NCI-H2081 (cell line): Measurements from ENCODE around the gene DNAJC8.

Experiments used
- DNase-seq, 2 experiments: peaks; one replicate each; lab custom pipeline; 2025; lab: John Stamatoyannopoulos, UW

The DNAJC8 gene, protein sequence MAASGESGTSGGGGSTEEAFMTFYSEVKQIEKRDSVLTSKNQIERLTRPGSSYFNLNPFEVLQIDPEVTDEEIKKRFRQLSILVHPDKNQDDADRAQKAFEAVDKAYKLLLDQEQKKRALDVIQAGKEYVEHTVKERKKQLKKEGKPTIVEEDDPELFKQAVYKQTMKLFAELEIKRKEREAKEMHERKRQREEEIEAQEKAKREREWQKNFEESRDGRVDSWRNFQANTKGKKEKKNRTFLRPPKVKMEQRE

DNA sequence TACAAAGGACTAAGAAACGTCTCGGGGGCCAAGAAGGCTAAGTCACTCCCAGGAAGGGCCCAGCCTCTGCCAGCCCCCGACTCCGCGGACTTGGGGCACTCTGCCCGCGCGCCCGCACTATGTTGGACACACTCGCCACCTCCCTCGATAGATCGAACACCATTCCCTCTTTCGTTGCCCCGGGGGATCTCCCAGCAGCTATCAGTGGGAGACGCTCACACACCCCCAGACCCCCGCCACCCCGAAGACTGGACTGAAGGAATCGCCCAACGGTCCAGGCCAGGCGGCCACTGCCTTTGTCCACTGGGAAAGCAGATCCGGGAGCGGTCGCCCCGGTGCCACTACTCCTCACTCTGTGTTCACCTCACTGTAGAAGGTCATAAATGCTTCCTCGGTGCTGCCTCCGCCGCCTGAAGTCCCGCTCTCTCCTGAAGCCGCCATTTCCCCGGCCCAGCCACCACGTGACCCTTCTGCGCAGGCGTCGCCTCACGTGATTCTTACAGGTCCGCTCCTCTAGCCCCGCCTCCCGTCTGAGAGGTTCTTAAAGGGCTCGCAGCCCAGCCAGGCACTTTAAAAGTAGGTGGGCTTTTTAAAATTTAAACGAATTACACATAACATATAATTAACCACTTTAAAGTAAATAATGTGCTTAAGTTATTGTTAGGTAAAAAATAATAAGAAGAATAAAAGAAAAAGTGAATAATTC is at the start of gene DNAJC8:
Gene DNAJC8 (minus strand): TSS at position 472 of the 706 bp plus-strand sequence. CDS start 31 bp downstream, at position 441.
- DNase-seq, result peak; percentile 90 to 93

DNA sequence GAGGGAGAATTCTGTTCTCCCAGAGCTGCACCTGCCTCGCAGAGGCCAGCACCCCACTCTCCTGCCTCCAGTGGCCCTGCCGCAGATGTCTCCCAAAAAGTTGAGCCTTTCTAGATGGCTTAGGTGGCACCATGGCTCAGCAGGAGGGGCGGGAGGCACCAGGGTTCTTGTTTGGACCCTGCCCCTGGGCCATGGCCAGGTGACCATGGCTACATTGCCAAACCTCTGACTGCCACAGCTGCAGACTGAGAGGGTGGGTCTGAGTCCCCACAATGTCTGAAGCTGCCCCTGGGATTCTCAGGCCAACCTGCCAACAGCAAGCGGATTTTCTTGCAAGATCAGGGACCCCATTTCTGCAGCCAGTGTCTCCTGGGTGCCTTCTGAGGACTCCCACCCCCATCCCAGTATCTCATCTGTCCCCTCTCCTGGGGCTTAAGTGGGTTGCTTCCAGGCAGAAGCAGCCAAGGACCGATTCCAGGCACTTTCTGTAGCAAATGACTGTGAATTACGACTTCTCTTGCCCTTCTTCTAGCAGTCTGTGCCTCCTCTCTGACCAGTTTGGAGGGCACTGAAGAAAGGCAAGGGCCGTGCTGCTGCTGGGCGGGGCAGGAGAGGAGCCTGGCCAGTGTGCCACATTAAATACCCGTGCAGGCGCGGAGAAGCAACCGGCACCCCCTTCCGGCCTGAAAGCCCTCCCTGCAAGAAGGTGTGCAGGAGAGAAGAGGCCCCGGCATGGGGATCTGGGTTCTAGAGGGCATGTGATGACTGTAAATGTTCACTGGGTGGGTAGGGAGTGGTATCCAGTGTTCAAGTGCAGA is 49.0 kb upstream of the DNAJC8 start:
- no peak for DNase-seq

GRCh38 chr1:28280977-28281381 is 48.1 kb upstream of the DNAJC8 start:
- no peak for DNase-seq

DNA sequence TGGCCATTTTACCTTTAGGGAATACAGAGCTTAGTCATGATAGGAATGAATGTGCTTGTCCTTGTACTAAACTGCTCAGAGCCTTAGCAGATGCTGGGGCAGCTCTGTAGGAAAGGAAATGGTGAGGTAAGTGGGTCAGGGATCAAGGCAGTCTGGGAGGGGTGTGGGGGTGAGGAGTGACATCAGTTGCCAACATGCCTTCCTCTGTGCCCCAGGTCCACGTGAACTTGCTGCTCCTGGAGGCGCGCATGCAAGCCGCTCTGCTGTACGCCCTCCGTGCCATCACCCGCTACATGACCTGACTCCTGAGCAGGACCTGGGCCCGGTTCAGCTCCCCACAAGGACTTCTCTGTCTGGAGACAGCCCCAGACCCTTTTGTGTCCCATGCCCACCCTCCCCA is 47.7 kb upstream of the DNAJC8 start:
- no peak for DNase-seq

- DNase-seq, result no peak
These were observed 46.9 kb upstream of the DNAJC8 start for GRCh38 chr1:28279721-28280120.

DNA sequence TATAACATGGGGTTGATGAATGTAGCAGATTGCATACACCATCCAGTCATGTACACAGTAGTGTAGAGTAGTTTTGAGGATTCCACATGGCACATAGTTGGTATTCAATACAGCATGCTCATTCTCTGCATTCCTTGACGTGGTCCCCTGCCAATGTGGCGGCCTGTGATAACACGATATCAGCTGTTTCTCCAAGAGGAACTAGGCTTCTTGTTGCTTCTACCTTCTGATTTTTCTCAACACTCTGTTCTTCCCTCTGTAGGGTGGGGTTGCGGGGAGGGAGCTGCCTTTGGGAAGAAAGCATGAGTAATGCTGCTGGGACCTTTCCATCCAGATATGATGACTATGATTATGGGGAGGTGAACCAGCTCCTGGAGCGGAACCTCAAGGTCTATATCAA is 45.9 kb upstream of the DNAJC8 start:
- no peak for DNase-seq

DNA sequence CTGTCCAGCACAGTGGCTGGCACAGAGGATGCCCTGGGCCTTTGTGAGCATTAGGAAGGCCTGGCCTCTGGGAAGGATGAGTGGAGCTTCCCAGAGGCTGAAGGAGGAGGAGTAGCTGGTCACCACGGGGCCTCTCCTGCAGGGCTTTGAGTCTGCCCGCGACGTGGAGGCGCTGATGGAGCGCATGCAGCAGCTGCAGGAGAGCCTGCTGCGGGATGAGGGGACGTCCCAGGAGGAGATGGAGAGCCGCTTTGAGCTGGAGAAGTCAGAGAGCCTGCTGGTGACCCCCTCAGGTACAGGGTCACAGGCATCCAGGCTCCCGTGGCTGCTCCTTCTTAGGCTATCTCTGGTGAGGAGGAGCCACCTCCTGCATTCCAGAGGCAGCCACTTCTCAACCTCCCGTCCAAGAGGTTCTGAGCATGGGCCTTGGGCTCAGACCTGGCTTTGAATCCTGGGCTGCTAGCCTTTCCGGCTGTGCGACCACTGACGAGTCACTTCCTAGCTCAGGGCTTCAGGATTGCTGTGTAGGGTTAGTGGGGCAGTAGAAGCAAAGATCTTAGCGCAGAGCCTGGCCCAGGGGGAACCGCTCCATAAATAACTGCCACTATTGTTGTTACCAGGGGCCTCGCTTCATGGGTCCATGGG is 40.5 kb upstream of the DNAJC8 start:
- DNase-seq, result no peak

DNA sequence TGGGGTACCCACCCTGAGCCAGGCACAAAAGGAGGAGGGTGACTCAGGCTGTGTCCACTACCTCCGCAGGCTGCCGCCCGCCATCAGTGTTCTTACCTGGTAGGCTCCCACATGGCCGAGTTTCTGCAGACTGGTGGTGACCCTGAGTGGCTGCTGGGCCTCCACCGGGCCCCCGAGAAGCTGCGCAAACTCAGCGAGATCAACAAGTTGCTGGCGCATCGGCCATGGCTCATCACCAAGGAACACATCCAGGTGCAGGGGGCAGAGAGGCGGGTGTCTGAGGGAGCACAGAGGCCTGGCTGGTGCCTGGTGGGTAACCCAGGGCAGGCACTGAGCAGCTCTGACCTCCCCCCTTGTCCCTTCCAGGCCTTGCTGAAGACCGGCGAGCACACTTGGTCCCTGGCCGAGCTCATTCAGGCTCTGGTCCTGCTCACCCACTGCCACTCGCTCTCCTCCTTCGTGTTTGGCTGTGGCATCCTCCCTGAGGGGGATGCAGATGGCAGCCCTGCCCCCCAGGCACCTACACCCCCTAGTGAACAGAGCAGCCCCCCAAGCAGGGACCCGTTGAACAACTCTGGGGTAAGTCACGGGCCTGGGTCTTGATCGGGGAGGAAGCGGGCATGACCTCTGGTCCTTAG is 39.5 kb upstream of the DNAJC8 start:
- no peak for DNase-seq

GRCh38 chr1:28269529-28269928 is 36.7 kb upstream of the DNAJC8 start:
- DNase-seq, result no peak

DNA sequence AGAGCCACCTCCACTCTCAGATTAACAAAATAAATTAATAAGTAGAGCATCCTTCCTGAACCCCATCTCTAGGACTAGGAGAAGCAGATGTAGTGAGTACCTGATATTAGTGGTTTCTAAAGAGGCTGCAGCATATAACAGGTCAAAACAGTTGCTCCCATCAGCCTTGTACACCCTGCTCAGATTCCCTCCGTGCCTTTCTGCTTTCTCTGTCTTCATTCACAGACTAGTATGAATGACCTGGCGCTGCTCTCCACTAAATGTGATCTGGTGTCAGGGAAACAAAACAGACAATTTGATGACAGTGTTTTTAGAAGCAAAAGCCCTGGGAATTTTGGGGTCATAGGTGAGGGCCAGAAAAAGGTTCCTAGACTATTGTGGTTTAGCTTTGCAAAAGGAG is 34.8 kb upstream of the DNAJC8 start:
- DNase-seq, result no peak

DNA sequence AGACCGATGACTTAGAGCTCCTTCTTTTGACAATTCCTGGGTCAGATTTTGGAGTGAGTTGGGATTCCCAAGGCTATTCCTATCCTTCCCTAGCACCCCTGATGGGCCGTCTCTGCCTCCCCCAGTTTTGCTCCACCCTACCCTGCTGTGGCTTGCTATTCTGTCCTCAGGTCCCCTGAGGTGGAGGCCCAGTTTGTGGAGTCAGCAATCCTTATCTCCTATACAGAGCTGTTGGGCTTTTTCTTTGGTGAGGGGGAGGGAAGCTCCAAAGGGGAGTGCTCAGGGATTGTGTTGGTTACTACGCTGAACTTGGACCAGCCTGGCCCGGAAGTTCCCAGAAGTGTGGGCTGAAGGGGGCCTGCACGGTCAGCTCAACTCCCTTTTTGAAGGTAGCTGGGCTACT is 34.1 kb upstream of the DNAJC8 start:
- no peak for DNase-seq

GRCh38 chr1:28265577-28265976 is 32.7 kb upstream of the DNAJC8 start:
- DNase-seq, result no peak

DNA sequence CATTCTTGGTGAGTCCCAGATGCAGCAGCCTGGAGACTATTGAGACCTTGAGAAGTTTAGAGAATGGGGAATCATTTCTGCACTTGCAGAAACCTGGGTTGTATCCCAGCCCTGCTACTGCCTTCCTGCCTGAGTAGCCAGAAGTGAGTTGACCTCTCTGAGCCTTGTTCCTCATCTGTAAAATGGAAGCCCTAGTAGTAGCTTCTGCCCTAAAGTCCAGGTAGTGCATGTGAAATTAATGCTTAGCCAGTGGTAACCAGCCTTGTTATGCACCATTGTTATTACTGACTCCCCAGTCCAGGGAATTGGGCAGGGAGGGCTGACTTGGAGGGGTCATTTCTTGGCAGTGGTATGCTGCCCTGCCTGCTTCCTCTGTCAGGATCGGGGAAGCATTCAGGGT is 32.1 kb upstream of the DNAJC8 start:
- DNase-seq, result no peak

DNA sequence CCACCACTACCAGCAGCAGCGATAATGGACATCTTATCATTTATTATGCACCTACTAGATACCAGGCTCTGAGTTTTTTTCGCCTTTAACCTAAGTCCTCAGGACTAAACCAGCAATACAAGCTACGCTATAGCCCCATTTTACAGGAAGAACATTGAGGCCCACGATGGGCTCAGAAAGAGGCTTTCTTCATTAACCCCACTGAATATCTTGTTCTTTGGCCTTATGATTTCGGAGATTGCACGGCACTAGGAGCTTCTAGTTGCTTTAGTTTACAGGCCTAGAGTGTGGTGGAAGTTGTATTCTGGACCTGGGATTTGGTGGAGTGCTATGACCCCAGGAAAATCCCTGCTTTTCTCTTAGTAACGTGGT is 28.0 kb upstream of the DNAJC8 start:
- DNase-seq, result no peak

GRCh38 chr1:28259934-28260802 is 27.3 kb upstream of the DNAJC8 start:
- DNase-seq, result peak in 1 of 2 experiments; percentile 18

GRCh38 chr1:28259252-28259933 is 26.6 kb upstream of the DNAJC8 start, which contains the start of gene SESN2:
Gene SESN2 (plus strand): TSS chr1:28259518. CDS start chr1:28259848, 330 bp downstream.
- DNase-seq, result peak; percentile 98

DNA sequence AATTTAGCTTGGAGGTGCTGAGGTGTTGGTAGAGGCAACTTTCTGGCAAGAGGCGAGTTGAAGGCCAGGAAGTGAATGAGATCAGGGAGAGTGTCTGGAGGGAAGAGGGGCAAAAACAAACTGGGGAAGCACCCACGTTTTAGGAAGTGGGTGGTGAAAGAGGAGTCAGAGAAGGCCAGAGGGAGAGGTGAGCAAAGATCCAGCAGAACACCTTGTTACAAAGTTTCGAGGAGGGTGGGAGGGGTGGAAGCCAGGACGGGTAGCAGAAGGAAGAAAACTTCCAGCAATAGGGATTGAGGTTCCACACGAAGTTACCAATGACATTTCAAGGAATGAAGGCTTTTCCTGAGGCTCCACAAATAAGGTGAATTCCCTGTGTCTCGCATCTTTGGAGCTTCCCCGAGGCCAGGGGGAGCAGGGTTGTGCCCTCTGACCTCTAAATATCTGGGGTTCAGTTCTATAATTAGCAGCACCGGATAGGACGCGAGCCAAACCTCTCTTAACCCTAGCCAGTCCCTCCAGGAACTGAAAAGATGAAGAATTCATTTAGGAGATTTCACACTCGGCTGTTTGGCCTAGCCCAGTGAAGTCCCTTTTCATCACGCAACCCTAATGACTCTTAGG is 25.9 kb upstream of the DNAJC8 start:
- no peak for DNase-seq

DNA sequence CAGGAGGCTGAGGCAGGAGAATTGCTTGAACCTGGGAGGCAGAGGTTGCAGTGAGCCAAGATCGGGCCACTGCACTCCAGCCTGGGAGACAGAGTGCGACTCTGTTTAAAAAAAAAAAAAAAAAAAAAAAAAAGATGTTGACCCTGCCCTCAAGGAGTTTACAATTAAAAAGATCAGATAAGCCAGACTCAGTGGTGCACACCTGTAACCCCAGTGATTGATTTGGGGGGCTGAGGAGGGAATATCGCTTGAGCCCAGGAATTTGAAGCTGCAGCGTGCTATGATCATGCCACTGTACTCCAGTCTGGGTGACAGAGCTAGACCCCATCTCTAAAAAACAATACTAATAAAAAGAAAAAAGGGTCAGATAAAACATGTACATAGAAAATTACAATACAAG is 24.9 kb upstream of the DNAJC8 start:
- DNase-seq, result no peak

- no peak for DNase-seq
These were observed 23.5 kb upstream of the DNAJC8 start for GRCh38 chr1:28256197-28256827.
